Effector memory CD4-positive, alpha-beta T cell (primary cell): ENCODE data around the gene BBS9.

Source experiments
- DNase-seq, 3 donors: peaks; one replicate each; pipeline ENCODE4 v3.0.0-alpha.2; 2020
- H3K27ac ChIP-seq: 2 replicates; pipeline ENCODE4 v1.7.0; 2013; ENCODE audit warnings: mild to moderate bottlenecking, low read length, moderate library complexity; ENCODE audit not compliant: insufficient read depth, poor library complexity, severe bottlenecking
- H3K27me3 ChIP-seq: replicated peaks from 2 replicates; pipeline ENCODE4 v1.7.0; 2013; ENCODE audit warnings: mild to moderate bottlenecking, low read length; ENCODE audit not compliant: insufficient read depth, control insufficient read depth, poor library complexity, severe bottlenecking
- H3K36me3 ChIP-seq: 2 replicates; pipeline ENCODE4 v1.7.0; 2013; ENCODE audit warnings: mild to moderate bottlenecking, low read length, moderate library complexity; ENCODE audit not compliant: control insufficient read depth, insufficient read depth
- H3K4me1 ChIP-seq: 2 replicates; pipeline ENCODE4 v1.7.0; 2013; ENCODE audit warnings: low read length, mild to moderate bottlenecking; ENCODE audit not compliant: control insufficient read depth, insufficient read depth, poor library complexity, severe bottlenecking
- H3K4me3 ChIP-seq: 2 replicates; pipeline ENCODE4 v1.7.0; 2013; ENCODE audit warnings: low read length, low read depth, mild to moderate bottlenecking; ENCODE audit not compliant: insufficient read depth, poor library complexity, severe bottlenecking
- H3K9me3 ChIP-seq: 2 replicates; pipeline ENCODE4 v1.7.0; 2013; ENCODE audit warnings: mild to moderate bottlenecking, low read length, moderate library complexity; ENCODE audit not compliant: control insufficient read depth

BBS9 gene

DNA sequence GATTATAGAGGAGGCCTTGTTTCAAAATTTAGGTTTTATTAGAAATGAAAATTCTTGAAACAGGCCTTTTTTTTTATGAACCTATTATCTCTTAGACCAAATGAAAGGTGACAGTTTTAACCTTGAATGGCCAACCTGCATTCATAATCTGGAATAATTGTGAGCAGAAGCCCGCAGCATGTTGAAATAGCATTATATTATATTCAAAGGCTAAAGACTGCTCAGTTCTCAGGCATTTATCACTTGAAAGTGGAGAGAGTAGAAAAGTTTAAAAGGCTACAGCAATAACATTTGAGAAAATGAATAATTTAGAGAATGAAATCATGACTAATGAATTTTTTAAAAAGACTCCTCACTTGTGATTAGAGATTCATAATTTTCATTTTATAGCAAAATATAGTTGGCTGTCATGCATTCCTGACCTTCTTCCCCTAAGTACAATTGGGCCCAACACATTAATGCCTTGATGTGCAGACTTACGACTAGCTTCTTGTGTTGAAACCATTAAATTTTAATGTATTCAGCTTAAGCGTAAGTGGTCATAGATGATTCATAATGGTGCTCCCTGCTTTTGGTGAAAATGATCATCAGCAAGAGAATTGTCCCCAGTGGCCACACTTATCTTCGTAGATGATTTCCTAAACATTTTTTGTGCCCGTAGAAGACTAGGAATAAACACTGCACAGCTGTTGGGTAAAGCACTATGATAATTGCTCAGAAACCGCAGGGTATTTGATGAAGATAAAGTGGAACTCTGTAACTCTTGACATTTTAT, 429.4 kb downstream of the BBS9 start:
- H3K27ac ChIP-seq, result no peak overlapping the region
- no peaks in the 10 kb centered on the region for H3K27me3 ChIP-seq
- no peaks in the 10 kb centered on the region for H3K4me1 ChIP-seq
- no peak overlapping the region for H3K4me3 ChIP-seq
- H3K9me3 ChIP-seq, result no peaks in the 10 kb centered on the region
- no peak for DNase-seq
- no peaks in the 10 kb centered on the region for H3K36me3 ChIP-seq

DNA sequence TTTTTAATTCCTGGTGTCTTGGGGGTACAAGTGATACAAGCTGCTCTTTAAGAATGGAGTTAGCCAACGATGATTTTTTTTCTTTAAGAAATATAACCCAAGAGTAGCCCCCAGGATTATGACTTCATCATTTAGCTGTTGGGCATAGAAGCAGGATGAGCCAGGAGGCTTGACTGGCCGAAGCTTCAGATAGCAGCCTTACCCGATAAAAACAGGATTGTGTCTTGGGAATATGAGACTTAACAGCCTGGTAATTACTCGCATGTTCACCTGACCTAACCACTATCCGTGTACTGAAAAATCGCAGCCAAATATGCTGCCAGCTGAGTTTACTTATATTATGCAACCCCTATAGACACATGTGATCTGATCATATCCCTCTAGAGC, 430.0 kb downstream of the BBS9 start:
- Histone ChIP-seq H3K4me1 (no peaks in the 10 kb centered on the region), H3K27me3 (no peaks in the 10 kb centered on the region), H3K36me3 (no peaks in the 10 kb centered on the region), H3K4me3 (no peak overlapping the region), H3K9me3 (no peaks in the 10 kb centered on the region), H3K27ac (no peak overlapping the region)
- no peak for DNase-seq

DNA sequence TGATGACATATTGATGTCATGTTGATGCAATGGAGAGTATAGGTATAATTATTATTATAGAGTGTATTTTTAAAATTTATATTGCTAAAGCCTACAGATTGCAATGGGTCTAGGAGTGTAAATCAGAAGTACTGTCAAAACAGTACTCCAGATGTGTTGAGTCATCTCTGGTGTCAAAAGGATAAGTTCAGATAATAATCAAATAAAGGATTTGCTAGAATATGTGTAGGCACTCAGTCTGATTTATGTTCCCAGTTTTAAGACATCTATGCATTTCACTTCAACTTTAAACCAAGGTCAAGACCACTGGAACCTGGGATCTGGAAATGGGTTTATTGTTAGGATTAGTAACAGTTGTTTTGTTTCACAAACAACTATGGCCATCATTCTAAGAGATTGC, 433.6 kb downstream of the BBS9 start:
- H3K27ac ChIP-seq, result no peak overlapping the region
- H3K4me3 ChIP-seq, result no peak overlapping the region
- H3K4me1 ChIP-seq, result no peaks in the 10 kb centered on the region
- H3K27me3 ChIP-seq, result no peaks in the 10 kb centered on the region
- no peaks in the 10 kb centered on the region for H3K9me3 ChIP-seq
- DNase-seq, result no peak
- no peaks in the 10 kb centered on the region for H3K36me3 ChIP-seq

DNA sequence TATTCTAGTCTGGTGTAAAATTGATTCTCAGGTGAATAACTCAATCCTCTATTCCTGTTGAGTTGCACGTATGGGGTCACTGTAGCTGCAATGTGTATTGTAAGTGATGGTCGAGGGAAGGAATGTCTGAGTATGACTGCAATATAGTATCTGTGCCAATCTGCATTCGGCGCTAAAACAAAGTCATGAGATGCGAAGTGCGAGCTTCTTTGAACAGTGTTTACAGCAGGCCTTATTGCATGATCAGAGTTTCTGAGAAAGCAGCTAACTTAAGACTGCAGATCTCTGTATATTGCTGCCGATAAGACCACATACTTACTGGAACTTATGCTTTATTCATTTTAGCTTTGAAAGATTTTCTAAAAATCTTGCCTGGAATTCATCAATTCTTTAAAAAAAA, 434.3 kb downstream of the BBS9 start:
- no peak for DNase-seq

DNA sequence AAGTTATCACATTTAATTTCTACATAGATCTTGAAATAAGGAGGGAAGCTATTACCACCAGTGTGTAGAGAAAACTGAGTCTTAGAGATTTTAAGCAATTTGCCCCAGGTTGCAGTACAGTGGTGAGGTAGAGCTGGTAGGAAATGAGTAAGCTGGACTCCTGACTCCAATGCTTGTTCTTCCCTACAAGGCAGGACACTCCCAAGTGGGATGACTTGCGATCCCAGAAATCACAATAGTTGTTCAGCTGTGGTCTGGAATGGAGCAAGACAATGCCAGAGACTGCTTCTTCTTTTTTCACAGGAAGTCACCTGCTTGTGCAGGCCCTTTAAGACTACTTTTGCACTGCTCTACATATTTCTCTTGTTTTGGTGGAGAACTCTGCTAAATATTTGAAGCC, 448.8 kb downstream of the BBS9 start:
- no peaks in the 10 kb centered on the region for H3K36me3 ChIP-seq
- H3K4me3 ChIP-seq, result no peak overlapping the region

More for the DNA sequence above, 434.3 kb downstream of the BBS9 start:
- H3K27ac ChIP-seq, result no peak overlapping the region
- no peaks in the 10 kb centered on the region for H3K9me3 ChIP-seq
- H3K4me1 ChIP-seq, result no peaks in the 10 kb centered on the region
- H3K27me3 ChIP-seq, result no peaks in the 10 kb centered on the region
- no peak overlapping the region for H3K4me3 ChIP-seq
- H3K36me3 ChIP-seq, result no peaks in the 10 kb centered on the region

DNA sequence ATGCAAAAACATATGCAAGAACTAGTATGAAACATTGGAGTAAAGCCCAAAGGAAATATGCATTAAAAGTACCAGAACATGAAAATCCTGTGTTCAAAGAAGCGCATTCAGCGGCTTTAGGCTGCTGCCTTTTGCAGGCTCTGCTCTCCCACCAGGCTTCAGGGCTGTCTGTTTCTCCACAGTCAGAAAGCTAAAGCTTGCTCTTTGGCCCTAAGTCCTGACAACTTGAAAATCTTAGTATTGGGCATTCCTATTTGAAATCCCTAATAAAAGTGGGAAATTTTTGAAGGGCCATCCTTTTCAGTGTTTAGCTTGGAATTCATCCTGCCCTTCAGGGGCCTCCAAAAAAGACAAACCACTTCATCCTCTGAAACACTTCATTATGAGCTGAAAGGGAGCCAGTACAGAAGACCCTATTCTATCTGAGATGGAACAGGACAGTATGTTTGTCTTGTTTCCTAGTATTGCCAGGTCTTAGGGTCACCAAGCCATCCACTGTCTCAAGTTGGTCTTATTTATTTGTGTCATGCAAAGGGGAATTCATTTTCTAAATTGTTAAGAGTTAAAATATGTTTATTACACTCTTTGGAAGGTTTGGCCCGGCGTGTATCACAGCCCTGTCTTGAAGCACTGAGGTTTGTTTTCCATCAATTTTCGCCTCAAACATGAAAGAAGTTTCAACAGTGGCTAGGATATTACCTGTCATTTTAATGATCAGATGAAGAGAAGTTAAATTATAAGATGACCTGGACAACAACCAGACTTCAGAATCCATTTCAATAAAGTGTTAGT, 449.7 kb downstream of the BBS9 start:
- Histone ChIP-seq H3K27ac (no peak overlapping the region), H3K36me3 (no peaks in the 10 kb centered on the region), H3K27me3 (no peaks in the 10 kb centered on the region), H3K4me3 (no peak overlapping the region), H3K9me3 (no peaks in the 10 kb centered on the region), H3K4me1 (no peaks in the 10 kb centered on the region)
- DNase-seq, result no peak

More for the DNA sequence above, 448.8 kb downstream of the BBS9 start:
- Histone ChIP-seq H3K9me3 (no peaks in the 10 kb centered on the region), H3K27ac (no peak overlapping the region), H3K27me3 (no peaks in the 10 kb centered on the region), H3K4me1 (no peaks in the 10 kb centered on the region)
- no peak for DNase-seq

DNA sequence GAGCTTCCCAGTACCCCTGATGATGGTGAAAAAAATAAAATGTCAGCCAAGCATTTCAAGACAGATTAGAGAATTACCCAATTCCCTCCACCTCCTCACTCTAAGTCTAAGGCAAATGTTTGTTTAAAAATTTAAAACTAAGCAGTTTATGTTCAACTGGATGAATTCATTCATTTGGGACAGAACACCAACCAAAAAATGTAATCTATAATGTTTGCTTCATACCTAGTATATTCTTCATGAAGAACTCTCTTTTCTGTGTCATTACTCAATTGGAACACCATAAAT, 450.3 kb downstream of the BBS9 start:
- Histone ChIP-seq H3K27ac (no peak overlapping the region), H3K4me1 (no peaks in the 10 kb centered on the region), H3K4me3 (no peak overlapping the region), H3K27me3 (no peaks in the 10 kb centered on the region), H3K9me3 (no peaks in the 10 kb centered on the region), H3K36me3 (no peaks in the 10 kb centered on the region)
- no peak for DNase-seq

DNA sequence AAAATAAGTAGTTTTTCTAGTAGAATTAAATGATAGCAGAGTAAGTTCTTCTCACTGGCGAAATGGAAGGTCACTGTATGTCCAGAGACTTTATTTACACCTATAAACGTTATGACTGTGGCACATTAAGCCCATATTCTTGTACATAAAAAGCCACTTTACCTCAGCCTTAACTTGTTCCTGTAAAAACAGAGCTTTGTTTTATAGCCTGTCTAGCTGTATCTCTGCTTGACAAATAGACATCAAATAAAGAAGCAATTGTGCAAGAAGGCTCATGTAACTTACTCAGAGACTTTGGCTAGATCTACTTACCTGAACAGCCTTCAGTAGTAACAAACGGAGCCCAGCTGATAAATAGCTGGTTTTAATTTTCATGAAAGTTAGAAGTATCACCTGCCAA, 451.9 kb downstream of the BBS9 start:
- Histone ChIP-seq H3K36me3 (no peaks in the 10 kb centered on the region), H3K4me3 (no peak overlapping the region), H3K4me1 (no peaks in the 10 kb centered on the region), H3K27me3 (no peaks in the 10 kb centered on the region), H3K27ac (no peak overlapping the region), H3K9me3 (no peaks in the 10 kb centered on the region)
- DNase-seq, result no peak

DNA sequence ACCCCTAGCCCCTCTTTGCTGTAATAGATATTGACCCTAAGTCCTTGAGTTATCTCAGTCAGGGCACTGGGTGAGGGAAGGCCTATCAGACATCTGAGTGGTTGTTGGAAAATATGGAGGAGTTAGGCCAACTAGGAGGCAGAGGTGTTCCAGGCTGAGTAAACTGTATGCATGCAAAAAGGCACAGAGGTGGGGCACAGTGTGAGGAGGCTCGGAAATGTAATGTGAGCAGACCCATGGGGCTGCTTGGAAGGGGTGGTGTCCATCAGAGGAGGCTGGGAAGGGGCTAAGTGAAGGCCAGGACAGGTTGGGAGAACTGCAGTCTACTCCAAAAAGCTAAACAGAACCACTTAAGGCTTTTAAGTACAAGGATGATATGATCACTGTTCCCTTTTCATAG, 452.7 kb downstream of the BBS9 start:
- Histone ChIP-seq H3K27me3 (no peaks in the 10 kb centered on the region), H3K4me1 (no peaks in the 10 kb centered on the region), H3K4me3 (no peak overlapping the region), H3K36me3 (no peaks in the 10 kb centered on the region), H3K27ac (no peak overlapping the region), H3K9me3 (no peaks in the 10 kb centered on the region)
- DNase-seq, result no peak

DNA sequence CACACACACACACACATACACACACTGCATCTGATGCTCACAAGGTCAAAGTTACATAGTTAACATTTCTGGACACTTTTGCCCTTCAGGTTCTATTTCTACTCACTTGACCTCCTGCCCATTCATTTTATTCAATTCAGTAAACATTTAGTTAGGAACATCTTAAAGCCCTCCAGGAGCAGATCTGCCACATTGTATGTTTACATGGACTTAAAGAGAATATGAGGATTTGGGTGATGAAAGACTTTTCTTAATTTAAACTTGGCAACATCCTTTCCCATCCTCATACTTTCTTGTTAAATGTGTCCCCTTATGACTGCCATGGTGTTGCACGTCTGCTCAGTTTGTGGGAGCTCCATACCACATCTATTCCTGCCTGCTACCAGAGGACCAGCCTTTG, 453.2 kb downstream of the BBS9 start:
- no peaks in the 10 kb centered on the region for H3K27me3 ChIP-seq
- H3K4me1 ChIP-seq, result no peaks in the 10 kb centered on the region
- DNase-seq, result no peak

More for the DNA sequence above, 453.2 kb downstream of the BBS9 start:
- no peaks in the 10 kb centered on the region for H3K9me3 ChIP-seq
- H3K36me3 ChIP-seq, result no peaks in the 10 kb centered on the region
- no peak overlapping the region for H3K27ac ChIP-seq
- H3K4me3 ChIP-seq, result no peak overlapping the region
